Neural cell (in vitro differentiated cells): ENCODE data around the gene GNG2. TPM values are rescaled to one million over a fixed set of nuclear protein-coding genes. Genes with fewer than 3 reads are reported as not detected.

ENCODE experiments used
- H2AFZ ChIP-seq: fragments of 200-600, 300-800 bp; sonication (generic), shearing (Covaris generic); 2 replicates; pipeline ENCODE4 v1.6.0; 2014; ENCODE audit warnings: low read depth, mild to moderate bottlenecking, antibody characterized with exemption, low read length, moderate library complexity
- H3F3A ChIP-seq: fragments of 200-600 bp; shearing (Covaris generic); 2 replicates; pipeline ENCODE4 v1.6.1; 2016; ENCODE audit warnings: mild to moderate bottlenecking, moderate library complexity, mixed read lengths, antibody characterized with exemption, low read length; ENCODE audit not compliant: insufficient read depth, poor library complexity, severe bottlenecking
- H3K27ac ChIP-seq: fragments of 200-600, 300-800 bp; sonication (generic), shearing (Covaris generic); 2 replicates; pipeline ENCODE4 v1.5.1; 2014; ENCODE audit warnings: mild to moderate bottlenecking, low read length, moderate library complexity
- H3K27me3 ChIP-seq: fragments of 300-800, 200-600 bp; sonication (generic), shearing (Covaris generic); 2 replicates; pipeline ENCODE4 v1.6.0; 2014; ENCODE audit warnings: mild to moderate bottlenecking, low read depth, low read length, moderate library complexity; ENCODE audit not compliant: insufficient read depth
- H3K36me3 ChIP-seq: fragments of 300-800, 200-600 bp; sonication (generic), shearing (Covaris generic); 2 replicates; pipeline ENCODE4 v1.5.1; 2014; ENCODE audit warnings: mild to moderate bottlenecking, antibody characterized with exemption, low read length, moderate library complexity; ENCODE audit not compliant: insufficient read depth
- H3K4me2 ChIP-seq: fragments of 300-800, 200-600 bp; sonication (generic), shearing (Covaris generic); 2 replicates; pipeline ENCODE4 v1.6.0; 2014; ENCODE audit warnings: mild to moderate bottlenecking, low read length
- H3K4me3 ChIP-seq: fragments of 300-800, 200-600 bp; sonication (generic), shearing (Covaris generic); 2 replicates; pipeline ENCODE4 v1.5.1; 2014; ENCODE audit warnings: mild to moderate bottlenecking, low read length, moderate library complexity
- H3K79me2 ChIP-seq: fragments of 200-600 bp; shearing (Covaris generic); replicated peaks from 2 replicates; pipeline ENCODE4 v1.6.0; 2014; ENCODE audit warnings: mild to moderate bottlenecking, low read length, moderate library complexity; ENCODE audit not compliant: insufficient read depth
- H3K9ac ChIP-seq: fragments of 300-800, 200-600 bp; sonication (generic), shearing (Covaris generic); 2 replicates; pipeline ENCODE4 v1.6.1; 2016; ENCODE audit warnings: mild to moderate bottlenecking, low read length, mixed read lengths
- H3K9me2 ChIP-seq: fragments of 200-600 bp; shearing (Covaris generic); 2 replicates; pipeline ENCODE4 v1.6.1; 2016; ENCODE audit warnings: mild to moderate bottlenecking, low read length, mixed read lengths; ENCODE audit not compliant: insufficient read depth
- H3K9me3 ChIP-seq: fragments of 200-600, 300-800 bp; sonication (generic), shearing (Covaris generic); 2 replicates; pipeline ENCODE4 v1.6.1; 2016; ENCODE audit warnings: mild to moderate bottlenecking, mixed run types, low read length, moderate library complexity, mixed read lengths
- H4K20me1 ChIP-seq: fragments of 200-600 bp; shearing (Covaris generic); 2 replicates; pipeline ENCODE4 v1.6.1; 2016; ENCODE audit warnings: mild to moderate bottlenecking, mixed run types; ENCODE audit not compliant: insufficient read depth
- EP300 ChIP-seq: fragments of 450-650 bp; conservative IDR thresholded peaks from 2 replicates; pipeline ENCODE4 v1.6.1; 2014; ENCODE audit warnings: antibody characterized with exemption, mild to moderate bottlenecking, moderate library complexity; ENCODE audit not compliant: poor library complexity, severe bottlenecking
- EZH2 ChIP-seq: fragments of 200-600, 300-800 bp; shearing (Covaris generic), sonication (generic); IDR thresholded peaks from 2 replicates; pipeline ENCODE4 v1.6.1; 2014; ENCODE audit warnings: antibody characterized with exemption, low read length, borderline replicate concordance, mild to moderate bottlenecking; ENCODE audit not compliant: insufficient read depth, poor library complexity, severe bottlenecking
- MXI1 ChIP-seq: fragments of 450-650 bp; conservative IDR thresholded peaks from 2 replicates; pipeline ENCODE4 v1.6.1; 2014; ENCODE audit warnings: antibody characterized with exemption, mild to moderate bottlenecking; ENCODE audit not compliant: poor library complexity, severe bottlenecking
- POLR2AphosphoS5 ChIP-seq: IDR thresholded peaks from 2 replicates; pipeline ENCODE4 v1.6.1; 2012
- RAD21 ChIP-seq: fragments of 450-650 bp; conservative IDR thresholded peaks from 2 replicates; pipeline ENCODE4 v1.6.1; 2014; ENCODE audit warnings: antibody characterized with exemption, mild to moderate bottlenecking, moderate library complexity
- REST ChIP-seq: IDR thresholded peaks from 2 replicates; pipeline ENCODE4 v1.6.1; 2012; ENCODE audit warnings: borderline replicate concordance
- SMC3 ChIP-seq: fragments of 450-650 bp; conservative IDR thresholded peaks from 2 replicates; pipeline ENCODE4 v1.6.1; 2014; ENCODE audit warnings: antibody characterized with exemption, mild to moderate bottlenecking, moderate library complexity; ENCODE audit not compliant: poor library complexity
- TAF1 ChIP-seq: IDR thresholded peaks from 2 replicates; pipeline ENCODE4 v1.6.1; 2012; ENCODE audit warnings: low read depth
- polyA plus RNA-seq: library from polyadenylated mRNA; depleted of rRNA; stranded (reverse); fragments of >200 nt; gene quantifications from 2 replicates; pipeline ENCODE4 v1.2.3, GENCODE V29; 2014
- TF ChIP-seq, protein P1 (sequence below): fragments of 450-650 bp; IDR thresholded peaks from 2 replicates; pipeline ENCODE4 v1.5.1; 2014; ENCODE audit warnings: antibody characterized with exemption, mild to moderate bottlenecking, moderate library complexity; ENCODE audit not compliant: poor library complexity, severe bottlenecking

The GNG2 gene
- polyA plus RNA-seq, 1 donor from 2014 or later, result 515 TPM

DNA sequence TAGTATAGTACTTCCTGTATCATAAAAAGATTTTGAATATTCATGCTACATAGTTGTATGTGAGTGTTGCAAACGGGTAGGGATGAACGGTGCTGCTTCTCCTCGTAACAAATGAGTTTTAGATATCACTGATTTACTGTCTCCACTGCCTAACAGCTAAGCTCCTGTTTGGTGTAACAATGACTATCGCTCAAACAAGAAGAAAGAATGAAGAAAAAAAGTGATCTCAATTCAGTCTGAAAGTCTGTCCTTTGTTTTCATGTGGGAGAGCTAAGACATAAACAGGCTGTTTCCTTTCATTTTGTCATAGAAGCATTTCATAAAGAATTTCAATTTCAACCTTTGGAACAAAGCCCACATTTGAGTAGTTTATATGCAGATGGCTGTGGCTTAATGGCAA is 102.9 kb downstream of the GNG2 start:
- Histone ChIP-seq H3K4me2 (no peak overlapping the region), H2AFZ (no peak overlapping the region), H4K20me1 (no peaks in the 10 kb centered on the region), H3K36me3 (peaks cover 23% of the 10 kb centered on the region), H3K9ac (no peak overlapping the region), H3K27me3 (no peaks in the 10 kb centered on the region), H3K27ac (no peak overlapping the region), H3K9me2 (no peaks in the 10 kb centered on the region), H3K79me2 (no peaks in the 10 kb centered on the region), H3F3A (no peaks in the 10 kb centered on the region), H3K4me3 (no peak overlapping the region), H3K9me3 (peaks cover 9% of the 10 kb centered on the region)
- TF ChIP-seq SMC3 (no peak), RAD21 (no peak), MXI1 (no peak), EZH2 (no peak), EP300 (no peak)

DNA sequence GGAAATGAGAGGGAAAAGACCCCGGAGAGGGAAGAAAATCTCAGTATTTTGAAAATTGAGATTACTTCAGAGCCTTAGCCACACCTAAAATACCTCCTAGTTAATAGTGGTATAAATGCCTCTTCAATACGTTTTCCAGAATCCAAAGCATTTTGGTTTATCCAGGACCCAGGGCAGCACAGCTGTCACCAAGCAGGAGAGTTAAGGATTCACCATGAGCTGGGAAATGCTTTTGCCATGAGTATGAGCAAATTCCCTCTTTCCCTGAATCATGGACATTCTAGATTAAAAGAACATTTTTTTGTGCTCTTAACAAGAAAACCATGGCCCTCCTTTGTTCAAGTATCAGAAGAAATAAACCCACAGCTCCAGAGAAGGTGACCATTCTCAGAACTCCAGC is 107.1 kb downstream of the GNG2 start:
- no peaks in the 10 kb centered on the region for H3F3A ChIP-seq
- no peaks in the 10 kb centered on the region for H4K20me1 ChIP-seq
- TF ChIP-seq POLR2AphosphoS5 (no peak), EZH2 (no peak), REST (no peak), TAF1 (no peak), RAD21 (no peak), MXI1 (no peak), EP300 (no peak), SMC3 (no peak)
- TF ChIP-seq, protein P1, sequence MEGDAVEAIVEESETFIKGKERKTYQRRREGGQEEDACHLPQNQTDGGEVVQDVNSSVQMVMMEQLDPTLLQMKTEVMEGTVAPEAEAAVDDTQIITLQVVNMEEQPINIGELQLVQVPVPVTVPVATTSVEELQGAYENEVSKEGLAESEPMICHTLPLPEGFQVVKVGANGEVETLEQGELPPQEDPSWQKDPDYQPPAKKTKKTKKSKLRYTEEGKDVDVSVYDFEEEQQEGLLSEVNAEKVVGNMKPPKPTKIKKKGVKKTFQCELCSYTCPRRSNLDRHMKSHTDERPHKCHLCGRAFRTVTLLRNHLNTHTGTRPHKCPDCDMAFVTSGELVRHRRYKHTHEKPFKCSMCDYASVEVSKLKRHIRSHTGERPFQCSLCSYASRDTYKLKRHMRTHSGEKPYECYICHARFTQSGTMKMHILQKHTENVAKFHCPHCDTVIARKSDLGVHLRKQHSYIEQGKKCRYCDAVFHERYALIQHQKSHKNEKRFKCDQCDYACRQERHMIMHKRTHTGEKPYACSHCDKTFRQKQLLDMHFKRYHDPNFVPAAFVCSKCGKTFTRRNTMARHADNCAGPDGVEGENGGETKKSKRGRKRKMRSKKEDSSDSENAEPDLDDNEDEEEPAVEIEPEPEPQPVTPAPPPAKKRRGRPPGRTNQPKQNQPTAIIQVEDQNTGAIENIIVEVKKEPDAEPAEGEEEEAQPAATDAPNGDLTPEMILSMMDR, result no peak
- H3K4me2 ChIP-seq, result no peak overlapping the region
- H3K79me2 ChIP-seq, result no peaks in the 10 kb centered on the region
- no peaks in the 10 kb centered on the region for H3K9me3 ChIP-seq
- H3K9me2 ChIP-seq, result no peaks in the 10 kb centered on the region
- H3K36me3 ChIP-seq, result peaks cover 5% of the 10 kb centered on the region
- H2AFZ ChIP-seq, result no peak overlapping the region
- H3K9ac ChIP-seq, result no peak overlapping the region
- no peak overlapping the region for H3K27ac ChIP-seq
- H3K4me3 ChIP-seq, result no peak overlapping the region
- H3K27me3 ChIP-seq, result no peaks in the 10 kb centered on the region
